ENCODE results near the gene OAS3. TPM values are rescaled to one million over a fixed set of nuclear protein-coding genes. Genes with fewer than 3 reads are reported as not detected.

The OAS3 gene
- total RNA-seq, 3 donors from 2014 or later = 5.2 to 15.1 (median 5.9) TPM

- Histone ChIP-seq H3K4me3 (no peak overlapping the region), H3K27ac (no peak overlapping the region), H3K9me3 (no peaks in the 10 kb centered on the region), H3K27me3 (no peaks in the 10 kb centered on the region), H3K36me3 (no peaks in the 10 kb centered on the region), H3K4me1 (no peaks in the 10 kb centered on the region)
- no peak for DNase-seq (ENCODE audit: low spot score in 2 of 2)
- intact Hi-C loops (cut with DNase I; ENCODE audit: low total_unique reads) = no loop called here
- no peak for TF ChIP-seq POLR2A (IDR thresholded peaks at IDR 0.05)
- TF ChIP-seq POLR2AphosphoS5 (IDR thresholded peaks at IDR 0.05) = no peak
- TF ChIP-seq CTCF (IDR thresholded peaks at IDR 0.05) = no peak
Measured at GRCh38 chr12:113006641-113007040, 68.4 kb downstream of the OAS3 start.

GRCh38 chr12:113007166-113007565, 68.9 kb downstream of the OAS3 start:
- Histone ChIP-seq H3K27ac (no peak overlapping the region), H3K9me3 (no peaks in the 10 kb centered on the region), H3K4me1 (no peaks in the 10 kb centered on the region), H3K36me3 (no peaks in the 10 kb centered on the region), H3K27me3 (no peaks in the 10 kb centered on the region), H3K4me3 (no peak overlapping the region)
- TF ChIP-seq POLR2AphosphoS5 (IDR thresholded peaks at IDR 0.05) (no peak), POLR2A (IDR thresholded peaks at IDR 0.05) (no peak), CTCF (IDR thresholded peaks at IDR 0.05) (no peak)
- no peak for DNase-seq (ENCODE audit: low spot score in 2 of 2)
- intact Hi-C loops (cut with DNase I; ENCODE audit: low total_unique reads) = no loop called here

GRCh38 chr12:113010701-113011100, 72.4 kb downstream of the OAS3 start:
- intact Hi-C loops (cut with DNase I; ENCODE audit: low total_unique reads) = no loop called here
- Histone ChIP-seq H3K36me3 (no peaks in the 10 kb centered on the region), H3K27ac (no peak overlapping the region), H3K27me3 (no peaks in the 10 kb centered on the region), H3K9me3 (no peaks in the 10 kb centered on the region), H3K4me3 (no peak overlapping the region), H3K4me1 (no peaks in the 10 kb centered on the region)
- TF ChIP-seq POLR2AphosphoS5 (IDR thresholded peaks at IDR 0.05) (no peak), CTCF (IDR thresholded peaks at IDR 0.05) (no peak), POLR2A (IDR thresholded peaks at IDR 0.05) (no peak)
- DNase-seq (ENCODE audit: low spot score in 2 of 2) = no peak

- H3K4me1 ChIP-seq = no peaks in the 10 kb centered on the region
- no peaks in the 10 kb centered on the region for H3K9me3 ChIP-seq
- H3K36me3 ChIP-seq = no peaks in the 10 kb centered on the region
- H3K4me3 ChIP-seq = no peak overlapping the region
- no peak for TF ChIP-seq CTCF (IDR thresholded peaks at IDR 0.05)
- no peak for TF ChIP-seq POLR2AphosphoS5 (IDR thresholded peaks at IDR 0.05)
- no peak for TF ChIP-seq POLR2A (IDR thresholded peaks at IDR 0.05)
- intact Hi-C loops (cut with DNase I; ENCODE audit: low total_unique reads) = no loop called here
- H3K27ac ChIP-seq = no peak overlapping the region
- DNase-seq (ENCODE audit: low spot score in 2 of 2) = no peak
- no peaks in the 10 kb centered on the region for H3K27me3 ChIP-seq
Measured at GRCh38 chr12:113014565-113014964, 76.3 kb downstream of the OAS3 start.

- Histone ChIP-seq H3K36me3 (no peaks in the 10 kb centered on the region), H3K27ac (no peak overlapping the region), H3K9me3 (no peaks in the 10 kb centered on the region), H3K4me3 (no peak overlapping the region), H3K27me3 (no peaks in the 10 kb centered on the region), H3K4me1 (no peaks in the 10 kb centered on the region)
- TF ChIP-seq POLR2A (IDR thresholded peaks at IDR 0.05) = no peak
- no peak for TF ChIP-seq POLR2AphosphoS5 (IDR thresholded peaks at IDR 0.05)
- no peak for TF ChIP-seq CTCF (IDR thresholded peaks at IDR 0.05)
- intact Hi-C loops (cut with DNase I; ENCODE audit: low total_unique reads) = no loop called here
- DNase-seq (ENCODE audit: low spot score in 2 of 2) = no peak
Measured at GRCh38 chr12:113016796-113017195, 78.5 kb downstream of the OAS3 start.

Measured in breast epithelium (tissue), 4 donors.